Activated CD4-positive, alpha-beta memory T cell treated with anti-CD3 and anti-CD28 coated beads, Interleukin-2, amount 10 ng/mL, durations not matched to agents 7 days and 5 days (primary cell): Measurements from ENCODE around the gene FBXO34. TPM values are rescaled to one million over a fixed set of nuclear protein-coding genes. Genes with fewer than 3 reads are reported as not detected.

ENCODE experiments used
- CTCF ChIA-PET: fragments of 350-600 bp; sonication (Branson Sonifier 250); formaldehyde crosslinking; loops from one replicate; lab custom pipeline; 2021; ENCODE audit warnings: antibody characterized with exemption, inconsistent platforms; lab: Charles Lee
- POLR2A ChIA-PET: fragments of 350-600 bp; sonication (Branson Sonifier 250); formaldehyde crosslinking; loops from one replicate; lab custom pipeline; 2021; ENCODE audit warnings: antibody characterized with exemption; lab: Charles Lee
- DNase-seq: peaks from one replicate; pipeline ENCODE4 v3.0.0-alpha.2; 2020
- H3K27ac Mint-ChIP-seq: one replicate; pipeline ENCODE4 v1.8.0; 2021; ENCODE audit warnings: mild to moderate bottlenecking, mixed read lengths
- H3K27me3 Mint-ChIP-seq: one replicate; pipeline ENCODE4 v1.8.0; 2021; ENCODE audit warnings: mixed read lengths
- H3K36me3 Mint-ChIP-seq: one replicate; pipeline ENCODE4 v1.8.0; 2021; ENCODE audit warnings: low read depth, mixed read lengths
- H3K4me1 Mint-ChIP-seq: one replicate; pipeline ENCODE4 v1.8.0; 2021; ENCODE audit warnings: mixed read lengths
- H3K4me3 Mint-ChIP-seq: one replicate; pipeline ENCODE4 v1.8.0; 2021; ENCODE audit warnings: mild to moderate bottlenecking, mixed read lengths
- H3K9me3 Mint-ChIP-seq: one replicate; pipeline ENCODE4 v1.8.0; 2021; ENCODE audit warnings: mixed read lengths
- total RNA-seq, 2 experiments: library from RNA; stranded (reverse); gene quantifications; one replicate each; pipeline ENCODE4 v1.2.3, GENCODE V29; 2021

Gene FBXO34, protein sequence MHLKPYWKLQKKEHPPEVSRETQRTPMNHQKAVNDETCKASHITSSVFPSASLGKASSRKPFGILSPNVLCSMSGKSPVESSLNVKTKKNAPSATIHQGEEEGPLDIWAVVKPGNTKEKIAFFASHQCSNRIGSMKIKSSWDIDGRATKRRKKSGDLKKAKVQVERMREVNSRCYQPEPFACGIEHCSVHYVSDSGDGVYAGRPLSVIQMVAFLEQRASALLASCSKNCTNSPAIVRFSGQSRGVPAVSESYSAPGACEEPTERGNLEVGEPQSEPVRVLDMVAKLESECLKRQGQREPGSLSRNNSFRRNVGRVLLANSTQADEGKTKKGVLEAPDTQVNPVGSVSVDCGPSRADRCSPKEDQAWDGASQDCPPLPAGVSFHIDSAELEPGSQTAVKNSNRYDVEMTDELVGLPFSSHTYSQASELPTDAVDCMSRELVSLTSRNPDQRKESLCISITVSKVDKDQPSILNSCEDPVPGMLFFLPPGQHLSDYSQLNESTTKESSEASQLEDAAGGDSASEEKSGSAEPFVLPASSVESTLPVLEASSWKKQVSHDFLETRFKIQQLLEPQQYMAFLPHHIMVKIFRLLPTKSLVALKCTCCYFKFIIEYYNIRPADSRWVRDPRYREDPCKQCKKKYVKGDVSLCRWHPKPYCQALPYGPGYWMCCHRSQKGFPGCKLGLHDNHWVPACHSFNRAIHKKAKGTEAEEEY
- 10 to 100 TPM; 25.1 to 25.5 TPM for total RNA-seq

DNA sequence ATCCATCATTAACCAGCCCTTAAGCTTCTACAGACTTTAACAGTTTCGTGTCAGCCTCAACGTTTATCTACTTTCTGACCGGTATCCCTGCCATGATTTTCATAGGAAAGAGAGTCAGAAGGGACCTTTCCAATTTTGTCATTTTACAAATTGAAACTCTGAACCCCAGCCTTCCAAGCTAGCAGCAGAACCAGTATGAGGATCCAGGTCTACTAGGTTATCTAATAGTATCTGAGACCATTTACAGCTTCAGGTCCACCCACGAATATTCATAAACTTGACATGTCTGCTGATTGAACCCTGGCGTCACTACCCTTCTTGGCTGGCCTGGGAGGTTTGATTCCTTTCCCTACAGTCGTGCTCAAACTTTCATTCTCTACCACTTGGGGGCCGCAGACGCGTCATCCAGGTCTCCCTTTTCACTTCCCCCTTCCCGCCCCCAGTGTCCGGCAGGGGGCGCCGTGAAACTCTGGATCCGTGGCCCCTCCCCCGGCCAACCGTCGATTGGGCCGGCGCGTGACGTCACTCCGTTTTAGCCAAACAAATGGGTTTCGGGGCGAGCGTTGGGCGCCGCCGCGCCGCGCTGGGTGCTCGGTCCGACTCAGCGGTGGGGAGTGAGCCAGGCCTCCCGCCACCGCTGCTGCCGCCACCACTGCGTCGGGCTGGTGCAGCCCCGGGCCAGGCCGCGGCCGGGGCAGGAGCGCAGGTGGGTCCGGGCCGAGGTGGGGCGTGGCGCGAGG lies at the start of gene FBXO34:
Gene FBXO34, plus strand, starts transcription at position 590 of the 740 bp plus-strand sequence. CDS start 78,970 bp downstream, outside the sequence.
- no peaks in the 10 kb centered on the region for H3K9me3 Mint-ChIP-seq
- H3K27me3 Mint-ChIP-seq: no peaks in the 10 kb centered on the region
- peaks cover 9% of the 10 kb centered on the region for H3K36me3 Mint-ChIP-seq
- POLR2A ChIA-PET: interaction anchor here (0.6 to 3.8 kb wide), 11 partner anchors 16 to 244 kb away, joined by 3 to 38 read pairs (median 4); partner anchors contain the start of genes SOCS4 and WDHD1
- H3K27ac Mint-ChIP-seq: peak within 1 kb of the TSS; percentile 90
- peak within 1 kb of the TSS; percentile 92 for H3K4me3 Mint-ChIP-seq
- CTCF ChIA-PET: interaction anchor here (0.5 to 9.9 kb wide), 34 partner anchors 9 to 389 kb away, joined by 3 to 184 read pairs (median 4); partner anchors contain the start of genes DLGAP5 and MAPK1IP1L
- peaks cover 40% of the 10 kb centered on the region for H3K4me1 Mint-ChIP-seq
- peak; percentile 100 for DNase-seq

DNA sequence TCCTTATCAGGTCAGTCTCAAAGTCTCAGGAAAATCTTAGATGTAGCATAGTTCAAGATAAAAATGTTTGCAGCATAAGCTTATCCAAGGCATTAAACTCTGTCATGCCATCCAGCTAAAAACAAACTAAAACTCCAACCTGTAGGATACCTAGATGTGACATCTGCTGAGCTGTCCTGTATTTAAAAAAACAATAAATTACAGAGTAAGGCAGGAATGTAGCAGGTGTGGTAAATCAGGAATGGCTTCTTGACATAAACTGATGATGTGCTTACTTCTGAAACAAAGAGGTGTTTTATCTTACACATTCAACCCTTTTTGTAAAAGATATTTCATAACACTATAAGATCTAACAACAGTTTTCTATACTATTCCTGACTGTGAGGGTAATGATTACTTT lies 49.3 kb upstream of the FBXO34 start:
- ChIA-PET CTCF (interaction anchor here (1.9 kb wide), 1 partner anchor 8 kb away, joined by 4 read pairs; no protein-coding TSS in a partner anchor), POLR2A (no interaction called here)
- no peaks in the 10 kb centered on the region for H3K27me3 Mint-ChIP-seq
- peaks cover 9% of the 10 kb centered on the region for H3K9me3 Mint-ChIP-seq
- H3K27ac Mint-ChIP-seq: no peak overlapping the region
- no peaks in the 10 kb centered on the region for H3K36me3 Mint-ChIP-seq
- no peak overlapping the region for H3K4me3 Mint-ChIP-seq
- DNase-seq: no peak
- H3K4me1 Mint-ChIP-seq: peaks cover 9% of the 10 kb centered on the region

DNA sequence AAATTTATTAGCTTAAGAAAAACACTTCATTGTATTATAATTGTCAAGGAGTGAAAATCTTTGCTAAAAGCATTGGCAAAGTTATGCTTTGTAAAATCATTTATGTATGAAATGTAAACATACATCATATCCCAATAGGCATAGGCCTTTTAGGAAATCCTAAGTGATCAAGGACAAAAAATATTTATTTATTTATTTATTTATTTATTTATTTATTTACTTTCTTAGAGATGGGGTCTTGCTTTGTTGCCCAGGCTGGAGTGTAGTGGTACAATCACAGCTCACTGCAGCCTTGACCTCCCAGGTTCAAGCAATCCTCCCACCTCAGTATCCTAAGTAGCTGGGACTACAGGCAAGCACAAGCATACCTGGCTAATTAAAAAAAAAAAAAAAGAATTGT lies 47.9 kb upstream of the FBXO34 start:
- Mint-ChIP-seq H3K4me3 (no peak overlapping the region), H3K27me3 (peaks cover 2% of the 10 kb centered on the region), H3K27ac (no peak overlapping the region), H3K9me3 (peaks cover 12% of the 10 kb centered on the region), H3K4me1 (peaks cover 9% of the 10 kb centered on the region), H3K36me3 (no peaks in the 10 kb centered on the region)
- DNase-seq: no peak
- ChIA-PET POLR2A (no interaction called here), CTCF (interaction anchor here (1.0 to 1.9 kb wide), 2 partner anchors 10 to 23 kb away, joined by 3 to 4 read pairs; no protein-coding TSS in a partner anchor)

DNA sequence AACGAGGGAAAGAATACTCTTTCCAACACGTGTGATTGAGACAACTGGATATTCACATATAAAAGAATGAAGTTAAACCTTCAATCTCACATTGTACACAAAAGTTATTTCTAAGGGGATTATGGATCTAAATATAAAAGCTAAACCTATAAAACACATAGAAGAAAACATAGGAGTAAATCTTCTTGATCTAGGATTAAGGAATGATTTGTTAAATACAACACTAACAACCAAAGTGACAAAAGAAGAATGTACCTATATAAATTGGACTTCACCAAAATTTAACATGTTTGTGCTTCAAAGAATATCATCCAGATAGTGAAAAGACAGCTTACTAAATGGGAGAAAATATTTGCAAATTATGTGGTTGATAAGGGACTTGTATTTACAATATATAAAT lies 43.0 kb upstream of the FBXO34 start:
- POLR2A ChIA-PET: interaction anchor here (0.6 kb wide), 1 partner anchor 109 kb away, joined by 3 read pairs; no protein-coding TSS in a partner anchor
- Mint-ChIP-seq H3K27me3 (peaks cover 15% of the 10 kb centered on the region), H3K27ac (no peak overlapping the region), H3K4me3 (no peak overlapping the region), H3K36me3 (no peaks in the 10 kb centered on the region), H3K4me1 (no peaks in the 10 kb centered on the region), H3K9me3 (peaks cover 12% of the 10 kb centered on the region)
- no peak for DNase-seq
- CTCF ChIA-PET: interaction anchor here (1.2 kb wide), 1 partner anchor 18 kb away, joined by 3 read pairs; no protein-coding TSS in a partner anchor

DNA sequence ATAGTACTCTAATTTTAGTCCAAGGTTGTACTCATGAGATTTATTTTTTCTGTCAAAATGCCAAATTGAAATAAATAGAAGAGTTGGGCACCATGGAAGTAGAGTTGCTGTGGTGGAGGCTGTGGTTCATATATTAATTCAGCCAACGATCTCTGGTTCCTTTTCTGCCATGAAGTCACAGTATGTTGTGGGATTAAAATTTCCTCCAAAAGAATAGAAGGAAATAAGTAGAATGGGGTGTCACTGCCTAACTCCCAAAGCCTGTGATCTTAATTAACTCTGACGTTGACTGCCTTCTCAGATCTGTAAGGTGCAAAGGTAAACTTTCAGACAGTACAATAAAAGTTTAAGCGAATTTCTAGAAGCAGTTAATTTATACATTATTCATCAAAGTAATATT lies 37.6 kb upstream of the FBXO34 start:
- ChIA-PET CTCF (interaction anchor here (0.9 to 1.3 kb wide), 2 partner anchors 12 to 37 kb away, joined by 3 to 4 read pairs; partner anchors contain the start of gene FBXO34), POLR2A (no interaction called here)
- no peaks in the 10 kb centered on the region for H3K9me3 Mint-ChIP-seq
- H3K4me3 Mint-ChIP-seq: no peak overlapping the region
- no peak overlapping the region for H3K27ac Mint-ChIP-seq
- no peak for DNase-seq
- no peaks in the 10 kb centered on the region for H3K36me3 Mint-ChIP-seq
- H3K27me3 Mint-ChIP-seq: peaks cover 21% of the 10 kb centered on the region
- no peaks in the 10 kb centered on the region for H3K4me1 Mint-ChIP-seq

DNA sequence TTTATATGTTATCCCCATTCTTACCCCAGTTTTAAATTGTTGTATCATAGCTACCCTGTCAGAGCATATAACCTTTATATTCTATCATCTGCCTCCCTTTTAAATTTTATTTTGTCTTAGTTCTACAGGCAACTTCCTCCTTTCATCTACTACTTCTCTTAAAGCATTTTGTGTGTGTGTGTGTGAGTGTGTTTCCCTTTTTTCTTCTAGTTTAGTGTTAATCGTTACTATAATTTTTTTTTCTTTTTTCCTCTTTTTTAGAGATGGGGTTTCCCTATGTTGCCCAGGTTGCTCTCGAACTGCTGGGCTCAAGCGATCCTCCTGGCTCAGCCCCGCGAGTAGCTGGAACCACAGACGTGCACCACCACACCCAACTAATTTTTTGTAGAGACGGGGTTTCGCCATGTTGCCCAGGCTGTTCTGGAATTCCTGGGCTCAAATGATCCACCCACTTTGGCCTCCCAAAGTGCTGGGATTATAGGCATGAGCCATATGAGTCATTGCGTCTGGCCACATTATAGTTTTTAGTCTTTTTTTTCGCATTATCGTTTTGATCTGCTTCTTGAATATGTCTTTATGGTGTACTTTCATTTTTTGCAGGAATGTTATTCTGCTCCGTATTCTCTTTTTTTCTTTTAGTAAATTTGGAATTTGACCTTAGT lies 33.1 kb upstream of the FBXO34 start:
- H3K4me3 Mint-ChIP-seq: no peak overlapping the region
- ChIA-PET POLR2A (no interaction called here), CTCF (no interaction called here)
- DNase-seq: no peak
- no peak overlapping the region for H3K27ac Mint-ChIP-seq
- no peaks in the 10 kb centered on the region for H3K9me3 Mint-ChIP-seq
- peaks cover 25% of the 10 kb centered on the region for H3K27me3 Mint-ChIP-seq
- H3K36me3 Mint-ChIP-seq: no peaks in the 10 kb centered on the region
- H3K4me1 Mint-ChIP-seq: peaks cover 3% of the 10 kb centered on the region

DNA sequence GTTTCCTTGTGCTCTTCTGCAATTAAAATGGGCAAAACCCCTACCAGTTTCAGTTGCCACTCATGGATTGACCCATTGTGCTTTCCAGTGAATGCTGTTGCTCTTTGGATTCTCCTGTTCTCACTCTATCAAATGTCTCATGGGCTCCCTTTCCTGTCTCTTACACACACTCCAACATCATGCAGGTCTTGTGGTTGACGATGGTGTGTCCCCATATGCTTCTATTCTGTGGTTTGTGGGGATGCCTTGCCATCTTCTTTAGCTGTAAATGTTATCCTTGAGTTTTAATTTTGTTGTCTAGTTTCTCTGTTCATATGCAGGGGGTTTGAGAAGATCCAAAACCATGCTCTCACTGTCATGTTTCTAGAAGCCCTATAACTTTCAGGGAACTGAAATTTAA lies 31.9 kb upstream of the FBXO34 start:
- no peak overlapping the region for H3K4me3 Mint-ChIP-seq
- peaks cover 20% of the 10 kb centered on the region for H3K27me3 Mint-ChIP-seq
- no peak for DNase-seq
- ChIA-PET POLR2A (no interaction called here), CTCF (interaction anchor here (0.7 kb wide), 1 partner anchor 28 kb away, joined by 3 read pairs; no protein-coding TSS in a partner anchor)
- H3K27ac Mint-ChIP-seq: no peak overlapping the region
- H3K4me1 Mint-ChIP-seq: peaks cover 3% of the 10 kb centered on the region
- no peaks in the 10 kb centered on the region for H3K9me3 Mint-ChIP-seq
- H3K36me3 Mint-ChIP-seq: no peaks in the 10 kb centered on the region

DNA sequence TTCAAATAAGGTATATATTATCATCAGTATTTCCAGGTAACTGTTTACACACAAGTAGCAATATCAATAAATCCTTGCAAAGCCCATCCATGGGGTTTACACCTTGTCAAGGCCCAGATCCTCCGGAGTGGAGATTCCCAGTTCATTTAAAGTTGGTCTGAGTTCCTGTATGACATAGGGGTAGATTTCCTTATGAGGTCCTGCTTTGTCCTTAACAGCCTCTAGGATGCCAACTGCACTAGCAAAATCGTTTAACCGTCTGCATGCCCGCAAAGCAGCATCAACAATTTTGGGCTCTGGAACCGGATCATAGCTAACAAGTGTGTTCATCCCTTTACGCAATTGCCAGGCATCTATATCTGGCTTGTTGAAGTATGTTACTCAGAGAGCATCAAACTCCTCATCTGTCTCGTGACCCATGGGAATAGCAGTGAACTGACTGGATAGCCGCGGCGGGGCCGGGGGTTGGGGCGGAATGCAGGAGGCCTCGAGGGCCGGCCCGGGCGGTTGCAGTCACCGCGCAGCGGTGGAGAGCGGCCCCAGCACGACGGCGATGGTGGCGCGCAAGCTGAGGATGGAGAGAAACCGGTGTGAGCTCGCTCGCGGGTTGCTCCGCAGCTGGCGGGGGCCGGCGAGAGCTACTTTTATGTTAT lies 30.6 kb upstream of the FBXO34 start:
- ChIA-PET CTCF (no interaction called here), POLR2A (no interaction called here)
- DNase-seq: no peak
- no peaks in the 10 kb centered on the region for H3K36me3 Mint-ChIP-seq
- no peaks in the 10 kb centered on the region for H3K9me3 Mint-ChIP-seq
- peaks cover 22% of the 10 kb centered on the region for H3K27me3 Mint-ChIP-seq
- no peak overlapping the region for H3K4me3 Mint-ChIP-seq
- peaks cover 3% of the 10 kb centered on the region for H3K4me1 Mint-ChIP-seq
- no peak overlapping the region for H3K27ac Mint-ChIP-seq

DNA sequence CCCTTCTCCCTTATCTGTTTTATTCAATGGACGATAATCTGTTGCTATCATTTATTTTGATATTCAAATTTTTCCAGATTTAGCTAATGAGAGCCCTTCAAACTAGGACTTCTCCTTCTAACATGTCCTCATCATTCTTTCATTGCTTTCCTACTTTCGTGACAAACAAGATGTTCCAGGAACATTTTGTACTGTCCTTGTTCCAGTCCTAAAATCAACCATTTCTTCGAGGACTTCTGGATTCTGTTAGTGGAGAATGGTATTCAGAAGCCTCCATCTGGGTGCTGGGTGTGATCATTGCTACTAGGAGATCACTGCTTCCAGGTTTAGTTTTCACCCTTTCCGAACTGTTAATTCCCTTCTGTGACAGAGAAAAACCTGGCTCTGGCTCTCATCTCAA lies 29.5 kb upstream of the FBXO34 start:
- Mint-ChIP-seq H3K4me1 (peaks cover 3% of the 10 kb centered on the region), H3K9me3 (no peaks in the 10 kb centered on the region), H3K4me3 (no peak overlapping the region), H3K27me3 (peaks cover 20% of the 10 kb centered on the region), H3K27ac (no peak overlapping the region), H3K36me3 (no peaks in the 10 kb centered on the region)
- CTCF ChIA-PET: no interaction called here
- no peak for DNase-seq
- POLR2A ChIA-PET: no interaction called here

DNA sequence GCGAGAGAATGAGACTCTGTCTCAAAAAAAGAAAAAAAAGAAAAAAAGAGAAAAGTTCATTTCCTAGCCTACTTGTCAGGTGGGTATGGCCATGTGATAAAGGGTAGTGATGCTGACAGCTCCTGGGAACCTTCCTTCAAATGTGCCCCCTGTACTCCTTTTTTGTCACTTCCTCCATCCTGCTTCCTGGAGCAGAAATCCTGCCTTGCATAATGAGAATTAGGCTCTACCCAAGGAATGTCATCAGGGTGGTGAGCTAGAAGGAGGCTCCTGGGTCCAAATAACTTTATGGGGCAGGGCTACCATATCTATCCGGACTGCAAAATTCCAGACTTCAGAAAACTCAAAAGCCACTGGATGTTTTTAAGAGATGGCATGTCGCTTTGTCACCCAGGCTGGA lies 27.8 kb upstream of the FBXO34 start:
- H3K36me3 Mint-ChIP-seq: no peaks in the 10 kb centered on the region
- H3K27me3 Mint-ChIP-seq: peaks cover 22% of the 10 kb centered on the region
- ChIA-PET POLR2A (no interaction called here), CTCF (interaction anchor here (0.8 to 1.2 kb wide), 2 partner anchors 111 to 183 kb away, joined by 3 to 5 read pairs; no protein-coding TSS in a partner anchor)
- DNase-seq: no peak
- H3K4me1 Mint-ChIP-seq: peaks cover 3% of the 10 kb centered on the region
- no peak overlapping the region for H3K27ac Mint-ChIP-seq
- no peak overlapping the region for H3K4me3 Mint-ChIP-seq
- no peaks in the 10 kb centered on the region for H3K9me3 Mint-ChIP-seq

DNA sequence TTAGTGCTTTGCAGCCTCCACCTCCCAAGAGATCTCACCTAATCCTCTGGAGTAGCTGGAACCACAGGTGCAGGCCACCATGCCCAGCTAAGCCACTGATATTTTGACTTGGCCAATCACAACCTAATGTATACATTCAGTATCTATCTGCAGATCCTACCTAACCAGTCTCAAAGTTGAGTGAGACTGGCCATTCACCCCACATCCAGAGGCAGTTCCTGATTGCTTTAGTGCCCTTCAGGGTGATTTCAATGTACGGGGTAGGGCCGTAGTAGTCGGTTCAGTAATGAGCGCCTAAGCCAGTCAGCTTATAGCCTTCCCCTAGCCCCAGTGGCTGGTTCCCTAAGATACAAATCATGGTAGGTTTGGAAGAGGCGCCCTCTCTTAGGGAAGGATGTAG lies 27.4 kb upstream of the FBXO34 start:
- Mint-ChIP-seq H3K36me3 (no peaks in the 10 kb centered on the region), H3K4me1 (peaks cover 3% of the 10 kb centered on the region), H3K4me3 (no peak overlapping the region), H3K27ac (no peak overlapping the region), H3K9me3 (no peaks in the 10 kb centered on the region), H3K27me3 (peaks cover 23% of the 10 kb centered on the region)
- DNase-seq: no peak
- ChIA-PET CTCF (interaction anchor here (0.8 to 1.2 kb wide), 2 partner anchors 110 to 183 kb away, joined by 3 to 5 read pairs; no protein-coding TSS in a partner anchor), POLR2A (no interaction called here)
